MM.1S (cell line): ENCODE measurements around the gene INPP5D.

Experiments
- DNase-seq: peaks from one replicate; pipeline ENCODE4 v3.0.0-alpha.2; 2015
- H2AFZ ChIP-seq: fragments of 300-600 bp; sonication (generic); 2 replicates; pipeline ENCODE4 v1.6.0; 2016; ENCODE audit warnings: antibody characterized with exemption, low read length
- H3F3A ChIP-seq: fragments of 300-600 bp; sonication (generic); 2 replicates; pipeline ENCODE4 v1.6.1; 2016; ENCODE audit warnings: mild to moderate bottlenecking, antibody characterized with exemption, low read length, moderate library complexity, mixed read lengths; ENCODE audit not compliant: insufficient read depth
- H3K27ac ChIP-seq: fragments of 300-600 bp; sonication (generic); 2 replicates; pipeline ENCODE4 v1.5.1; 2016; ENCODE audit warnings: mild to moderate bottlenecking, low read length
- H3K27me3 ChIP-seq: fragments of 300-600 bp; sonication (generic); replicated peaks from 2 replicates; pipeline ENCODE4 v1.6.0; 2016; ENCODE audit warnings: low read length; ENCODE audit not compliant: insufficient read depth
- H3K36me3 ChIP-seq: fragments of 300-600 bp; sonication (generic); replicated peaks from 2 replicates; pipeline ENCODE4 v1.6.1; 2016; ENCODE audit warnings: mild to moderate bottlenecking, low read length, mixed read lengths; ENCODE audit not compliant: insufficient read depth
- H3K4me1 ChIP-seq: fragments of 300-600 bp; sonication (generic); 2 replicates; pipeline ENCODE4 v1.6.1; 2016; ENCODE audit warnings: low read length, mixed read lengths
- H3K4me2 ChIP-seq: fragments of 300-600 bp; sonication (generic); 2 replicates; pipeline ENCODE4 v1.6.0; 2016; ENCODE audit warnings: low read depth, low read length
- H3K4me3 ChIP-seq: fragments of 300-600 bp; sonication (generic); 2 replicates; pipeline ENCODE4 v1.5.1; 2016; ENCODE audit warnings: low read length, mixed read lengths
- H3K79me2 ChIP-seq: fragments of 300-600 bp; sonication (generic); 2 replicates; pipeline ENCODE4 v1.6.1; 2016; ENCODE audit warnings: mixed run types, low read length, mixed read lengths
- H3K9ac ChIP-seq: fragments of 300-600 bp; sonication (generic); 2 replicates; pipeline ENCODE4 v1.6.1; 2016; ENCODE audit warnings: low read length, mixed read lengths
- H3K9me2 ChIP-seq: fragments of 300-600 bp; sonication (generic); replicated peaks from 2 replicates; pipeline ENCODE4 v1.6.1; 2016; ENCODE audit warnings: mild to moderate bottlenecking, low read length, mixed read lengths; ENCODE audit not compliant: insufficient read depth
- H3K9me3 ChIP-seq: fragments of 300-600 bp; sonication (generic); replicated peaks from 2 replicates; pipeline ENCODE4 v1.6.1; 2016; ENCODE audit warnings: mild to moderate bottlenecking, low read length, mixed read lengths; ENCODE audit not compliant: insufficient read depth
- H4K20me1 ChIP-seq: fragments of 300-600 bp; sonication (generic); 2 replicates; pipeline ENCODE4 v1.6.1; 2016; ENCODE audit warnings: mild to moderate bottlenecking, low read length, moderate library complexity, mixed read lengths; ENCODE audit not compliant: insufficient read depth
- EZH2 ChIP-seq: fragments of 300-600 bp; sonication (generic); optimal IDR thresholded peaks from 2 replicates; pipeline ENCODE3; 2017; ENCODE audit warnings: low read depth, mild to moderate bottlenecking, antibody characterized with exemption, low read length, mixed read lengths
- EZH2phosphoT487 ChIP-seq: fragments of 300-600 bp; sonication (generic); IDR thresholded peaks from 2 replicates; pipeline ENCODE4 v1.6.1; 2018; ENCODE audit warnings: antibody characterized with exemption, low read length
- TF ChIP-seq, protein P1 (sequence below): fragments of 300-600 bp; sonication (generic); IDR thresholded peaks from 2 replicates; pipeline ENCODE4 v1.5.1; 2016; ENCODE audit warnings: antibody characterized with exemption, low read length, mixed read lengths

Gene INPP5D

GRCh38 chr2:233211548-233211895 lies 151.4 kb downstream of the INPP5D start:
- no peaks in the 10 kb centered on the region for H3K4me1 ChIP-seq
- no peak overlapping the region for H3K9ac ChIP-seq
- no peak overlapping the region for H3K27ac ChIP-seq
- no peaks in the 10 kb centered on the region for H3K9me3 ChIP-seq
- H2AFZ ChIP-seq = no peak overlapping the region
- H3K4me3 ChIP-seq = no peak overlapping the region
- no peaks in the 10 kb centered on the region for H4K20me1 ChIP-seq
- no peaks in the 10 kb centered on the region for H3F3A ChIP-seq
- no peaks in the 10 kb centered on the region for H3K9me2 ChIP-seq
- TF ChIP-seq EZH2 = no peak
- TF ChIP-seq, protein P1, sequence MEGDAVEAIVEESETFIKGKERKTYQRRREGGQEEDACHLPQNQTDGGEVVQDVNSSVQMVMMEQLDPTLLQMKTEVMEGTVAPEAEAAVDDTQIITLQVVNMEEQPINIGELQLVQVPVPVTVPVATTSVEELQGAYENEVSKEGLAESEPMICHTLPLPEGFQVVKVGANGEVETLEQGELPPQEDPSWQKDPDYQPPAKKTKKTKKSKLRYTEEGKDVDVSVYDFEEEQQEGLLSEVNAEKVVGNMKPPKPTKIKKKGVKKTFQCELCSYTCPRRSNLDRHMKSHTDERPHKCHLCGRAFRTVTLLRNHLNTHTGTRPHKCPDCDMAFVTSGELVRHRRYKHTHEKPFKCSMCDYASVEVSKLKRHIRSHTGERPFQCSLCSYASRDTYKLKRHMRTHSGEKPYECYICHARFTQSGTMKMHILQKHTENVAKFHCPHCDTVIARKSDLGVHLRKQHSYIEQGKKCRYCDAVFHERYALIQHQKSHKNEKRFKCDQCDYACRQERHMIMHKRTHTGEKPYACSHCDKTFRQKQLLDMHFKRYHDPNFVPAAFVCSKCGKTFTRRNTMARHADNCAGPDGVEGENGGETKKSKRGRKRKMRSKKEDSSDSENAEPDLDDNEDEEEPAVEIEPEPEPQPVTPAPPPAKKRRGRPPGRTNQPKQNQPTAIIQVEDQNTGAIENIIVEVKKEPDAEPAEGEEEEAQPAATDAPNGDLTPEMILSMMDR = no peak
- TF ChIP-seq EZH2phosphoT487 = no peak
- H3K79me2 ChIP-seq = no peaks in the 10 kb centered on the region
- H3K27me3 ChIP-seq = no peaks in the 10 kb centered on the region
- no peak overlapping the region for H3K4me2 ChIP-seq
- no peaks in the 10 kb centered on the region for H3K36me3 ChIP-seq
- no peak for DNase-seq

DNA sequence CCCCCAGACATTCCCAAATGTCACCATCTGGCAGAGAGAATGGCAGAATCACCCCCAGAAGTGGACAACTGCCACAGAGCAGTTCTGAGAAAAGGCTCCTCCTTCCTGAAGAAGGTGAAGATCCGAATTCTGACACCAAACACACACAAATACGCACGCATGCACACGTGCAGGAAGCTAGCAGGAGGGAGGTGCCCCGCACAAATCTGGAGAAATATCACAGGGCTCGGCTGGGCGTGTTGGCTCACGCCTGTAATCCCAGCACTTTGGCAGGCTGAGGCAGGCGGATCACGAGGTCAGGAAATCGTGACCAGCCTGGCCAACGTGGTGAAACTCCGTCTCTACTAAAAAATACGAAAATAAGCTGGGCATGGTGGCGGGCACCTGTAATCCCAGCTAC lies 152.9 kb downstream of the INPP5D start:
- no peaks in the 10 kb centered on the region for H3K27me3 ChIP-seq
- H3K4me2 ChIP-seq = no peak overlapping the region
- no peak overlapping the region for H3K27ac ChIP-seq
- H3K4me1 ChIP-seq = no peaks in the 10 kb centered on the region
- H3K9me2 ChIP-seq = no peaks in the 10 kb centered on the region
- no peaks in the 10 kb centered on the region for H3F3A ChIP-seq
- no peaks in the 10 kb centered on the region for H3K79me2 ChIP-seq
- no peak overlapping the region for H3K4me3 ChIP-seq
- H3K36me3 ChIP-seq = no peaks in the 10 kb centered on the region
- no peak for TF ChIP-seq EZH2phosphoT487
- TF ChIP-seq, protein P1 = no peak
- no peak for TF ChIP-seq EZH2
- no peaks in the 10 kb centered on the region for H4K20me1 ChIP-seq
- H3K9me3 ChIP-seq = no peaks in the 10 kb centered on the region
- H3K9ac ChIP-seq = no peak overlapping the region
- H2AFZ ChIP-seq = no peak overlapping the region
- DNase-seq = no peak

DNA sequence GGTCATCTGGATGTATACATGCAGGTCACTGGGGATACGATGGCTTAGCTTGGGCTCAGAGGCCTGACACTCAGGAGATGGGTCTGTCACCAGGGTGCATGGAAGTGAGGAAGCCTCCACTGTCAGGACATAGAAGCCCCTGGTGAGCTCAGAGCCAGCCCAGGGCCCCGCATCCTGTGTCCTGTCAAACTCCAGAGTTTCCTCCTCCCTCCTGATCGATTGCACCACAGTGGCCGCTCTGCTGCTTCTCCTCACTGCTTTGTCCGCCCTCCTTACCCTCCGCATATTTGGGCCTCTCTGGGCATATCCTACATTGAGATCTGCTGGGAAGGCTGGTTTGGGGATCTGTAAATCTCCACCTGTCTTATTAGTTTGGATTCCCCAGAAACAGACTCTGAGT lies 153.8 kb downstream of the INPP5D start:
- no peak overlapping the region for H3K4me2 ChIP-seq
- H3K36me3 ChIP-seq = no peaks in the 10 kb centered on the region
- no peak overlapping the region for H3K27ac ChIP-seq
- H3K9me3 ChIP-seq = no peaks in the 10 kb centered on the region
- no peak overlapping the region for H2AFZ ChIP-seq
- TF ChIP-seq EZH2phosphoT487 = no peak
- no peaks in the 10 kb centered on the region for H3K27me3 ChIP-seq
- H3K9ac ChIP-seq = no peak overlapping the region
- no peaks in the 10 kb centered on the region for H4K20me1 ChIP-seq
- no peak for DNase-seq
- H3K9me2 ChIP-seq = no peaks in the 10 kb centered on the region
- H3F3A ChIP-seq = no peaks in the 10 kb centered on the region
- no peaks in the 10 kb centered on the region for H3K79me2 ChIP-seq
- no peaks in the 10 kb centered on the region for H3K4me1 ChIP-seq
- H3K4me3 ChIP-seq = no peak overlapping the region

GRCh38 chr2:233217892-233218377 lies 157.8 kb downstream of the INPP5D start:
- Histone ChIP-seq H3K36me3 (no peaks in the 10 kb centered on the region), H3K79me2 (no peaks in the 10 kb centered on the region), H3K27ac (no peak overlapping the region), H2AFZ (no peak overlapping the region), H3K9ac (no peak overlapping the region), H3K4me1 (no peaks in the 10 kb centered on the region), H3K4me3 (no peak overlapping the region), H3K27me3 (no peaks in the 10 kb centered on the region), H3K4me2 (no peak overlapping the region), H4K20me1 (no peaks in the 10 kb centered on the region), H3K9me3 (no peaks in the 10 kb centered on the region), H3K9me2 (no peaks in the 10 kb centered on the region), H3F3A (no peaks in the 10 kb centered on the region)
- no peak for DNase-seq
- TF ChIP-seq, protein P1 = no peak
- TF ChIP-seq EZH2 (no peak), EZH2phosphoT487 (no peak)
